Adrenal gland (tissue), 12 donors: ENCODE results near the gene SLC25A34. TPM values are rescaled to one million over a fixed set of nuclear protein-coding genes. Genes with fewer than 3 reads are reported as not detected.

ENCODE experiments used
- DNase-seq, 7 donors: peaks; one replicate each; pipeline ENCODE4 v3.0.0-alpha.2; 2019 to 2020
- H3K27ac ChIP-seq, 5 donors: fragments of 200-600 bp; sonication (generic) in 4 of 5; 1 replicate in 3 of 5; 2 replicates in 2 of 5; pipeline versions ENCODE4 v1.5.1 to v1.8.0; 2016 to 2020; ENCODE audit warnings: mild to moderate bottlenecking in 1 of 5
- H3K27me3 ChIP-seq: fragments of 200-600 bp; 2 replicates; pipeline ENCODE4 v1.8.0; 2021
- H3K36me3 ChIP-seq, 2 donors: fragments of 200-600 bp; replicated peaks in 1 of 2; 1 replicate in 1 of 2; 2 replicates in 1 of 2; pipeline versions ENCODE4 v1.5.1 to v1.8.0; 2018 to 2022
- H3K4me1 ChIP-seq, 2 donors: fragments of 200-600 bp; replicated peaks in 1 of 2; 1 replicate in 1 of 2; 2 replicates in 1 of 2; pipeline versions ENCODE4 v1.5.1 to v1.8.0; 2018 to 2021
- H3K4me3 ChIP-seq, 4 donors: fragments of 200-600 bp; sonication (generic) in 3 of 4; one replicate each; pipeline ENCODE4 v1.5.1; 2016 to 2018
- H3K9me3 ChIP-seq, 3 donors: fragments of 200-600 bp; sonication (generic) in 1 of 3; replicated peaks in 1 of 3; 1 replicate in 2 of 3; 2 replicates in 1 of 3; pipeline versions ENCODE4 v1.5.1 to v1.8.0; 2016 to 2021
- CTCF ChIP-seq, 6 experiments: fragments of 450-650 bp in 4 of 6; fragments of 200-600 bp in 2 of 6; sonication (generic) in 1 of 6; IDR thresholded peaks; 1 replicate in 5 of 6; 2 replicates in 1 of 6; pipeline versions ENCODE4 v1.5.1 to v1.8.0; 2016 to 2021; ENCODE audit warnings: antibody characterized with exemption in 6 of 6, mild to moderate bottlenecking in 2 of 6, moderate library complexity in 1 of 6
- POLR2A ChIP-seq, 2 donors: fragments of 450-650 bp; IDR thresholded peaks; one replicate each; pipeline ENCODE4 v1.6.1; 2017; ENCODE audit warnings: antibody characterized with exemption in 2 of 2, mild to moderate bottlenecking in 2 of 2, moderate library complexity in 1 of 2
- WGBS, 4 donors: extraction: QIAGEN DNeasy Blood & Tissue Kit in 2 of 4; methylation state at CpG; one replicate each; pipeline versions ENCODE4 v1.1.5 to v1.1.7; 2013 to 2017; 5-methylcytosine and 5-hydroxymethylcytosine counted together
- intact Hi-C, 2 donors: fragments of 100-400 bp; cut with DNase I; formaldehyde crosslinking; loops; one replicate each; pipeline versions ENCODE4 v1.14.1 to v1.15.0; 2022 to 2023
- polyA plus RNA-seq, 3 donors: library from polyadenylated mRNA; stranded (reverse); fragments of 200-250 nt in 2 of 3; fragments of 350-450 nt in 1 of 3; fragmentation: Illumina TruSeq in 1 of 3; extraction: RNeasy Lipid Tissue Mini Kit (QIAGEN cat#74804) in 1 of 3; gene quantifications; one replicate each; pipeline ENCODE4 v1.2.3, GENCODE V29; 2013 to 2014
- total RNA-seq, 9 donors: library from RNA; depleted of rRNA in 4 of 9; stranded (reverse); fragments of >200 nt in 4 of 9; fragments of 120-200 nt in 1 of 9; fragmentation: NEBNext Ultra II Directional in 1 of 9; extraction: Animal tissue kit (Norgen Biotek cat#: 25700) in 1 of 9; gene quantifications; one replicate each; pipeline versions ENCODE4 v1.1.0 to v1.2.4, GENCODE V29; 2013 to 2023
- donor health status: healthy with polysubstance abuse.
- donor health status: Bipolar disorder and iron deficiency.
- donor health status: DM: yes; HTN: yes; CAD: no.
- donor health status: DM: no; HTN: no; CAD: no.
- donor health status: DM: no; HTN: no; CAD: no.
- donor health status: DM: yes; HTN: yes; CAD: no.

SLC25A34 gene
- total and polyA plus RNA-seq, 12 donors, result 0.44 to 12.3 (median 5.7) TPM

GRCh38 chr1:15765495-15766194, 29.6 kb downstream of the SLC25A34 start:
- intact Hi-C loops, result no loop called here
- peaks cover 0 to 5% of the 10 kb centered on the region in 2 donors for H3K4me1 ChIP-seq
- peaks cover 0 to 32% of the 10 kb centered on the region in 2 donors for H3K36me3 ChIP-seq

GRCh38 chr1:15767941-15768340, 31.9 kb downstream of the SLC25A34 start:
- no peaks in the 10 kb centered on the region for H3K9me3 ChIP-seq

More at GRCh38 chr1:15765495-15766194, 29.6 kb downstream of the SLC25A34 start:
- Histone ChIP-seq H3K27ac (peak overlapping the region in 1 of 5 donors; percentile 26), H3K4me3 (no peak overlapping the region), H3K27me3 (no peaks in the 10 kb centered on the region), H3K9me3 (no peaks in the 10 kb centered on the region)
- DNase-seq, result no peak
- 76 to 86% (median 84%) methylated on average over 17 to 20 of the region's 20 CpGs for WGBS, 4 donors
- TF ChIP-seq CTCF (IDR thresholded peaks at IDR 0.05) (no peak), POLR2A (IDR thresholded peaks at IDR 0.05) (no peak)

GRCh38 chr1:15768388-15768787, 32.3 kb downstream of the SLC25A34 start:
- no peaks in the 10 kb centered on the region for H3K4me1 ChIP-seq
- H3K27me3 ChIP-seq, result no peaks in the 10 kb centered on the region
- 86 to 97% (median 96%) methylated on average over 7 of the region's 7 CpGs for WGBS, 4 donors
- intact Hi-C loops, result no loop called here
- no peak for DNase-seq
- no peak for TF ChIP-seq CTCF (IDR thresholded peaks at IDR 0.05)
- no peak for TF ChIP-seq POLR2A (IDR thresholded peaks at IDR 0.05)
- peaks cover 0 to 50% of the 10 kb centered on the region in 2 donors for H3K36me3 ChIP-seq
- no peaks in the 10 kb centered on the region for H3K9me3 ChIP-seq
- no peak overlapping the region for H3K27ac ChIP-seq
- H3K4me3 ChIP-seq, result no peak overlapping the region

More at GRCh38 chr1:15767941-15768340, 31.9 kb downstream of the SLC25A34 start:
- H3K27ac ChIP-seq, result no peak overlapping the region
- H3K27me3 ChIP-seq, result no peaks in the 10 kb centered on the region
- DNase-seq, result no peak
- TF ChIP-seq CTCF (IDR thresholded peaks at IDR 0.05) (no peak), POLR2A (IDR thresholded peaks at IDR 0.05) (no peak)
- intact Hi-C loops, result no loop called here
- no peaks in the 10 kb centered on the region for H3K4me1 ChIP-seq
- no peak overlapping the region for H3K4me3 ChIP-seq
- peaks cover 0 to 47% of the 10 kb centered on the region in 2 donors for H3K36me3 ChIP-seq
- 81 to 92% (median 88%) methylated on average over 5 of the region's 5 CpGs for WGBS, 4 donors

GRCh38 chr1:15770313-15770962, 34.4 kb downstream of the SLC25A34 start:
- no peak for DNase-seq
- no peaks in the 10 kb centered on the region for H3K9me3 ChIP-seq
- no peaks in the 10 kb centered on the region for H3K4me1 ChIP-seq
- H3K27ac ChIP-seq, result no peak overlapping the region
- TF ChIP-seq POLR2A (IDR thresholded peaks at IDR 0.05) (no peak), CTCF (IDR thresholded peaks at IDR 0.05) (no peak)
- intact Hi-C loops, result no loop called here
- H3K36me3 ChIP-seq, result peaks cover 0 to 54% of the 10 kb centered on the region in 2 donors
- 75 to 94% (median 88%) methylated on average over 7 to 14 of the region's 14 CpGs for WGBS, 4 donors
- no peaks in the 10 kb centered on the region for H3K27me3 ChIP-seq
- H3K4me3 ChIP-seq, result no peak overlapping the region
